ENCODE data around the gene INIP. TPM values are rescaled to one million over a fixed set of nuclear protein-coding genes. Genes with fewer than 3 reads are reported as not detected.

INIP gene
- total and polyA plus RNA-seq, 9 of the 15 experiments (the other 6 are each of a cell fraction or from before 2014, with no cell fraction given), result 11.9 to 87.9 (median 37.3) TPM

DNA sequence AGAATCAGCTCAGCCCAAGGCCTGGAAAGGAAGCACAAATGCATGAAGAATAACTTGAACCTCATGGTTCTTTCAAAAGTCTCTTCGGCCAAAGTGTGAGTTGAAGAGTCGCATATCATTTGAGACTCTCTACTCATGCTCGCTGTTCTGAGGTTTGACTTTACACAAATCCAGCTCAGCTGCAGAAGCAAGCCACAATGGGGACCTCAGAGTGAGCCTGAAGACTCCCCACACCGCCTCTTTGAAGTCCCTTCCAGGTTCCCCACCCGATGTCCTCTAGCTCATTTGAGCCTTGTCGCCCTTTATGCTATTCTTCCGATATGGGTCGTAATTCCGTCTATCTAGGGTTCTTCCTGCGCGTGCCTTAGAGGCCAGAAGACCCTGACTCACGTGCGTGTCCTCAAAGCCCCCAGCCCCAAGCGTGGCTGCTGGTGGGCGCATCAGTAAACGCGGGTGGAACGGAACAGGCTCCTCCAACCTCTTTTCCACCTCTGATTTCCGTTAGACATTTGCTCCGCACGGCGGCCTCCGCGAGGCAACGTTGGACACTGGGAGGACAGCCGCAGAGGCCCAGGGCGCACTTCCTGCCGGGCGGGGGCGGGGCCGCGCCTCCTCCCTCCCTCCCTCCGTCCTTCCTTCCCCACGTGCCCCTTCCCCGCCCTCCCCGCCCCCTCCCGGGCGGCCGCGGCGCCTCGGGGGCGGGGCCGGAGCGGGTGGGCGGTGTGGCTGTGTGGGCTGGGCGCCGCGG is 32.3 kb upstream of the INIP start, which contains the start of gene SNX30 (continued):
- no peak for TF ChIP-seq GTF2A2 (tag; IDR thresholded peaks at IDR 0.05)
- TF ChIP-seq CBX3 (IDR thresholded peaks at IDR 0.05; ENCODE audit: borderline replicate concordance in 1 of 2, low read length in 2 of 2), result peak in 1 of 2 experiments; percentile 89; a peak in 2 of 3 replicates
- no peak for TF ChIP-seq PREB (CRISPR knock-in tag; IDR thresholded peaks at IDR 0.05)
- no peak for TF ChIP-seq BMI1 (IDR thresholded peaks at IDR 0.05; ENCODE audit: low read length)
- no peak for TF ChIP-seq ARNT (IDR thresholded peaks at IDR 0.05)
- TF ChIP-seq, protein P1, sequence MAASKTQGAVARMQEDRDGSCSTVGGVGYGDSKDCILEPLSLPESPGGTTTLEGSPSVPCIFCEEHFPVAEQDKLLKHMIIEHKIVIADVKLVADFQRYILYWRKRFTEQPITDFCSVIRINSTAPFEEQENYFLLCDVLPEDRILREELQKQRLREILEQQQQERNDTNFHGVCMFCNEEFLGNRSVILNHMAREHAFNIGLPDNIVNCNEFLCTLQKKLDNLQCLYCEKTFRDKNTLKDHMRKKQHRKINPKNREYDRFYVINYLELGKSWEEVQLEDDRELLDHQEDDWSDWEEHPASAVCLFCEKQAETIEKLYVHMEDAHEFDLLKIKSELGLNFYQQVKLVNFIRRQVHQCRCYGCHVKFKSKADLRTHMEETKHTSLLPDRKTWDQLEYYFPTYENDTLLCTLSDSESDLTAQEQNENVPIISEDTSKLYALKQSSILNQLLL (CRISPR knock-in tag; IDR thresholded peaks at IDR 0.05; ENCODE audit: borderline replicate concordance), result no peak
- TF ChIP-seq SIN3A (IDR thresholded peaks at IDR 0.05; ENCODE audit: borderline replicate concordance in 2 of 2, control insufficient read depth in 1 of 2, low read depth in 2 of 2, low read length in 2 of 2), result peak; percentile 66 to 78; a peak in 2 of 4 replicates
- TF ChIP-seq ZSCAN29 (IDR thresholded peaks at IDR 0.05), result no peak
- peak; percentile 59; the same call in 1 of the 2 replicates for TF ChIP-seq ZNF592 (IDR thresholded peaks at IDR 0.05)
- TF ChIP-seq HDAC6 (IDR thresholded peaks at IDR 0.05; ENCODE audit: low read depth, low read length), result no peak
- TF ChIP-seq SNRNP70 (optimal IDR thresholded peaks at IDR 0.05; ENCODE audit: low read depth, low read length), result no peak
- TF ChIP-seq GABPB1 (CRISPR knock-in tag; IDR thresholded peaks at IDR 0.05), result peak; percentile 89
- no peak for TF ChIP-seq ZBTB8A (IDR thresholded peaks at IDR 0.05; ENCODE audit: partially characterized antibody)
- TF ChIP-seq ZC3H8 (IDR thresholded peaks at IDR 0.05), result no peak
- TF ChIP-seq KAT8 (IDR thresholded peaks at IDR 0.05; ENCODE audit: low read depth), result no peak
- peak; percentile 74 for TF ChIP-seq TAF9B (IDR thresholded peaks at IDR 0.05; ENCODE audit: partially characterized antibody)
- no peak for TF ChIP-seq ZNF79 (CRISPR knock-in tag; IDR thresholded peaks at IDR 0.05; ENCODE audit: low read depth)
- no peak for TF ChIP-seq HLTF (IDR thresholded peaks at IDR 0.05)
- 0 out of 2 replicates have a peak, but pooled peaks have one; percentile 25 for TF ChIP-seq FOSL1 (tag; conservative IDR thresholded peaks at IDR 0.05)
- TF ChIP-seq MAFG (tag; conservative IDR thresholded peaks at IDR 0.05), result no peak
- no peak for TF ChIP-seq HIVEP1 (CRISPR knock-in tag; IDR thresholded peaks at IDR 0.05)
